OCI-LY7 (cell line): Measurements from ENCODE around the gene WIPF1.

Experiments used
- CTCF ChIP-seq: fragments of 200-600 bp; sonication (generic); conservative IDR thresholded peaks from 2 replicates; pipeline ENCODE4 v1.5.1; 2014; ENCODE audit warnings: mild to moderate bottlenecking, antibody characterized with exemption, low read length, moderate library complexity, mixed read lengths
- EZH2phosphoT487 ChIP-seq: fragments of 200-600 bp; sonication (generic); IDR thresholded peaks from 2 replicates; pipeline ENCODE4 v1.6.1; 2018; ENCODE audit warnings: low read depth, borderline replicate concordance, mild to moderate bottlenecking, mixed run types, antibody characterized with exemption, low read length, moderate library complexity, mixed read lengths

- TF ChIP-seq CTCF (no peak), EZH2phosphoT487 (no peak)
These were observed 52.4 kb downstream of the WIPF1 start for GRCh38 chr2:174545240-174545639.
